Sigmoid colon (tissue), 4 donors: ENCODE data around the gene CFTR.

ENCODE experiments used
- CTCF ChIP-seq, 4 experiments: fragments of 450-650 bp in 3 of 4; fragments of 200-600 bp in 1 of 4; IDR thresholded peaks; one replicate each; pipeline ENCODE4 v1.5.1; 2016 to 2019; ENCODE audit warnings: antibody characterized with exemption in 4 of 4, mild to moderate bottlenecking in 3 of 4, moderate library complexity in 2 of 4
- EP300 ChIP-seq, 4 donors: sonication (generic); formaldehyde crosslinking; IDR thresholded peaks; one replicate each; pipeline ENCODE4 v1.6.1; 2017; ENCODE audit warnings: antibody characterized with exemption in 4 of 4
- POLR2A ChIP-seq, 2 donors: fragments of 450-650 bp; IDR thresholded peaks; one replicate each; pipeline ENCODE4 v1.6.1; 2016; ENCODE audit warnings: antibody characterized with exemption in 2 of 2, mild to moderate bottlenecking in 2 of 2, moderate library complexity in 2 of 2
- POLR2AphosphoS5 ChIP-seq, 4 donors: sonication (generic); formaldehyde crosslinking; IDR thresholded peaks; one replicate each; pipeline ENCODE4 v1.6.1; 2017; ENCODE audit warnings: antibody characterized with exemption in 4 of 4

GRCh38 chr7:117683430-117684175, 203.8 kb downstream of the CFTR start:
- no peak for TF ChIP-seq EP300 (IDR thresholded peaks at IDR 0.05)
- no peak for TF ChIP-seq POLR2A (IDR thresholded peaks at IDR 0.05)
- TF ChIP-seq POLR2AphosphoS5 (IDR thresholded peaks at IDR 0.05): no peak
- TF ChIP-seq CTCF (IDR thresholded peaks at IDR 0.05): no peak
